Liver (tissue), 9 donors: ENCODE results near the gene PPP2R2C. TPM values are rescaled to one million over a fixed set of nuclear protein-coding genes. Genes with fewer than 3 reads are reported as not detected.

Source experiments
- DNase-seq: peaks from one replicate; pipeline ENCODE4 v3.0.0-alpha.2; 2017; ENCODE audit warnings: low spot score
- H3K27ac ChIP-seq, 2 donors: one replicate each; pipeline ENCODE4 v1.7.0; 2013; ENCODE audit warnings: inconsistent platforms in 2 of 2, low read length in 2 of 2, control low read depth in 1 of 2, low read depth in 1 of 2, mild to moderate bottlenecking in 1 of 2
- H3K27me3 ChIP-seq, 4 donors: one replicate each; pipeline versions ENCODE4 v1.6.1 to v1.7.0; 2013; ENCODE audit warnings: low read length in 3 of 4, inconsistent platforms in 1 of 4, mild to moderate bottlenecking in 1 of 4, moderate library complexity in 1 of 4; ENCODE audit not compliant: control insufficient read depth in 4 of 4, insufficient read depth in 4 of 4
- H3K36me3 ChIP-seq, 4 donors: one replicate each; pipeline versions ENCODE4 v1.6.1 to v1.7.0; 2013; ENCODE audit warnings: low read length in 3 of 4, mild to moderate bottlenecking in 3 of 4, low read depth in 1 of 4, moderate library complexity in 1 of 4; ENCODE audit not compliant: control insufficient read depth in 4 of 4, insufficient read depth in 3 of 4
- H3K4me1 ChIP-seq, 4 donors: one replicate each; pipeline versions ENCODE4 v1.6.1 to v1.7.0; 2013; ENCODE audit warnings: low read length in 3 of 4, mild to moderate bottlenecking in 3 of 4, moderate library complexity in 1 of 4; ENCODE audit not compliant: control insufficient read depth in 4 of 4, insufficient read depth in 4 of 4
- H3K4me3 ChIP-seq, 3 donors: one replicate each; pipeline versions ENCODE4 v1.6.1 to v1.7.0; 2013; ENCODE audit warnings: low read length in 3 of 3, control low read depth in 1 of 3, low read depth in 1 of 3, mild to moderate bottlenecking in 1 of 3
- H3K9ac ChIP-seq, 2 donors: one replicate each; pipeline ENCODE4 v1.7.0; 2013; ENCODE audit warnings: low read length in 2 of 2, mild to moderate bottlenecking in 2 of 2, moderate library complexity in 2 of 2, control low read depth in 1 of 2, low read depth in 1 of 2
- H3K9me3 ChIP-seq, 4 donors: one replicate each; pipeline versions ENCODE4 v1.6.1 to v1.7.0; 2013; ENCODE audit warnings: low read length in 3 of 4; ENCODE audit not compliant: control insufficient read depth in 4 of 4
- ATF3 ChIP-seq: IDR thresholded peaks from 2 replicates; pipeline ENCODE4 v1.6.1; 2016; ENCODE audit warnings: antibody characterized with exemption
- FOXA1 ChIP-seq: IDR thresholded peaks from 2 replicates; pipeline ENCODE4 v1.6.1; 2016; ENCODE audit warnings: antibody characterized with exemption
- FOXA2 ChIP-seq: IDR thresholded peaks from 2 replicates; pipeline ENCODE4 v1.6.1; 2016; ENCODE audit warnings: antibody characterized with exemption
- GABPA ChIP-seq, 2 donors: IDR thresholded peaks in 1 of 2; conservative IDR thresholded peaks in 1 of 2; 2 replicates each; pipeline ENCODE4 v1.6.1; 2016; ENCODE audit warnings: antibody characterized with exemption in 2 of 2, mild to moderate bottlenecking in 1 of 2, moderate library complexity in 1 of 2
- HNF4G ChIP-seq: IDR thresholded peaks from 2 replicates; pipeline ENCODE4 v1.6.1; 2016; ENCODE audit warnings: antibody characterized with exemption
- JUND ChIP-seq, 2 donors: IDR thresholded peaks; 2 replicates each; pipeline ENCODE4 v1.6.1; 2016; ENCODE audit warnings: antibody characterized with exemption in 2 of 2
- MAX ChIP-seq: IDR thresholded peaks from 2 replicates; pipeline ENCODE4 v1.6.1; 2016; ENCODE audit warnings: antibody characterized with exemption
- NR2F2 ChIP-seq: IDR thresholded peaks from 2 replicates; pipeline ENCODE4 v1.6.1; 2016; ENCODE audit warnings: antibody characterized with exemption
- RAD21 ChIP-seq, 2 donors: IDR thresholded peaks; 2 replicates each; pipeline ENCODE4 v1.6.1; 2016; ENCODE audit warnings: antibody characterized with exemption in 2 of 2, mild to moderate bottlenecking in 2 of 2
- REST ChIP-seq: IDR thresholded peaks from 2 replicates; pipeline ENCODE4 v1.6.1; 2016; ENCODE audit warnings: antibody characterized with exemption, mild to moderate bottlenecking
- SP1 ChIP-seq: IDR thresholded peaks from 2 replicates; pipeline ENCODE4 v1.6.1; 2018; ENCODE audit warnings: antibody characterized with exemption, mild to moderate bottlenecking
- TAF1 ChIP-seq: conservative IDR thresholded peaks from 2 replicates; pipeline ENCODE4 v1.6.1; 2016; ENCODE audit warnings: antibody characterized with exemption, mild to moderate bottlenecking
- YY1 ChIP-seq: IDR thresholded peaks from 2 replicates; pipeline ENCODE4 v1.6.1; 2016; ENCODE audit warnings: antibody characterized with exemption, mild to moderate bottlenecking
- WGBS: extraction: QIAGEN DNeasy Blood & Tissue Kit; methylation state at CpG from one replicate; pipeline ENCODE4 v1.1.7; 2013; 5-methylcytosine and 5-hydroxymethylcytosine counted together
- polyA plus RNA-seq, 2 donors: library from polyadenylated mRNA; stranded (reverse) in 1 of 2; unstranded in 1 of 2; fragments of 200-250 nt in 1 of 2; fragments of >200 nt in 1 of 2; fragmentation: Nextera tagmentation in 1 of 2; extraction: Ambion mirVana in 1 of 2; gene quantifications; one replicate each; pipeline versions ENCODE4 v1.2.1 to v1.2.3, GENCODE V29; 2013 to 2015
- total RNA-seq, 2 donors: library from RNA; depleted of rRNA; stranded (reverse); fragments of >200 nt; gene quantifications; one replicate each; pipeline ENCODE4 v1.2.3, GENCODE V29; 2014
- TF ChIP-seq, protein P1 (sequence below): fragments of 150-350 bp; IDR thresholded peaks from 2 replicates; pipeline ENCODE4 v1.5.1; 2017; ENCODE audit warnings: improper control_type of control experiment, low read depth, low read length; ENCODE audit not compliant: missing input control
- TF ChIP-seq, protein P2 (sequence below): IDR thresholded peaks from 2 replicates; pipeline ENCODE4 v1.6.1; 2016; ENCODE audit warnings: antibody characterized with exemption
- donor health status: healthy.
- donor health status: healthy.
- donor health status: healthy.
- donor health status: healthy.
- donor health status: healthy.

PPP2R2C gene
- total and polyA plus RNA-seq, 4 donors, result under 0.01 to 0.01 TPM; not detected in 2

- Histone ChIP-seq H3K36me3 (no peaks in the 10 kb centered on the region), H3K9ac (no peak overlapping the region), H3K4me1 (no peaks in the 10 kb centered on the region), H3K4me3 (no peak overlapping the region), H3K27me3 (no peaks in the 10 kb centered on the region), H3K9me3 (no peaks in the 10 kb centered on the region), H3K27ac (no peak overlapping the region)
- no peak for TF ChIP-seq HNF4G
- TF ChIP-seq NR2F2, result no peak
- TF ChIP-seq, protein P1, sequence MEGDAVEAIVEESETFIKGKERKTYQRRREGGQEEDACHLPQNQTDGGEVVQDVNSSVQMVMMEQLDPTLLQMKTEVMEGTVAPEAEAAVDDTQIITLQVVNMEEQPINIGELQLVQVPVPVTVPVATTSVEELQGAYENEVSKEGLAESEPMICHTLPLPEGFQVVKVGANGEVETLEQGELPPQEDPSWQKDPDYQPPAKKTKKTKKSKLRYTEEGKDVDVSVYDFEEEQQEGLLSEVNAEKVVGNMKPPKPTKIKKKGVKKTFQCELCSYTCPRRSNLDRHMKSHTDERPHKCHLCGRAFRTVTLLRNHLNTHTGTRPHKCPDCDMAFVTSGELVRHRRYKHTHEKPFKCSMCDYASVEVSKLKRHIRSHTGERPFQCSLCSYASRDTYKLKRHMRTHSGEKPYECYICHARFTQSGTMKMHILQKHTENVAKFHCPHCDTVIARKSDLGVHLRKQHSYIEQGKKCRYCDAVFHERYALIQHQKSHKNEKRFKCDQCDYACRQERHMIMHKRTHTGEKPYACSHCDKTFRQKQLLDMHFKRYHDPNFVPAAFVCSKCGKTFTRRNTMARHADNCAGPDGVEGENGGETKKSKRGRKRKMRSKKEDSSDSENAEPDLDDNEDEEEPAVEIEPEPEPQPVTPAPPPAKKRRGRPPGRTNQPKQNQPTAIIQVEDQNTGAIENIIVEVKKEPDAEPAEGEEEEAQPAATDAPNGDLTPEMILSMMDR, result no peak
- TF ChIP-seq RAD21 (IDR thresholded peaks at IDR 0.05), result no peak
- no peak for TF ChIP-seq TAF1
- TF ChIP-seq FOXA1, result no peak
- DNase-seq, result no peak
- WGBS, result 85% methylated on average over 11 of the region's 11 CpGs
Measured at GRCh38 chr4:6356076-6356560, 116.3 kb downstream of the PPP2R2C start.

- H3K9me3 ChIP-seq, result no peaks in the 10 kb centered on the region
- TF ChIP-seq NR2F2 (peak; percentile 60), TAF1 (no peak), ATF3 (no peak), GABPA (IDR thresholded peaks at IDR 0.05 in 1 of 2, conservative IDR thresholded peaks at IDR 0.05 in 1 of 2) (no peak)
- no peak overlapping the region for H3K4me3 ChIP-seq
- 50% methylated on average over 3 of the region's 3 CpGs for WGBS
- no peaks in the 10 kb centered on the region for H3K27me3 ChIP-seq
- no peak overlapping the region for H3K9ac ChIP-seq
- H3K36me3 ChIP-seq, result no peaks in the 10 kb centered on the region
- no peak overlapping the region for H3K27ac ChIP-seq
- DNase-seq, result no peak
- H3K4me1 ChIP-seq, result no peaks in the 10 kb centered on the region
Measured at GRCh38 chr4:6355052-6355451, 117.4 kb downstream of the PPP2R2C start.

DNA sequence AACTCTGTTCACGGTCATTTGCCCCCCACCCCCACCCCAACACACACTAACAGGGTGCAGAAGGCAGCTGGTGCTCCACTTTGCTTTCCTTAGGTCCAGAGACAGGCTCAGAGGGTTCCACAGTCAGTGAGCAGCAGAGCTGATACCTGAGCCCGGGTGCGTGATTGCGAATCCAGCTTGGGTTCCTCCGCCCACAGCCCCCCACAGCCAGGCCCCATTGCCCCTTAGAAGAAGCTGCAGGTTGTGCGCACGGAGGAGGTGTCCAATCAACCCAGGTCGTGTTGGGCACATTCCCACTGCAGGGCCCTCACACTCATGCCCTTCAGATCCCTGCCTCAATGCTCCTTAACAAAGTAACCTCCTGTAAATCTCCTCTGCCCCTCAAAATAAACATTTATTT is 117.8 kb downstream of the PPP2R2C start:
- Histone ChIP-seq H3K27me3 (no peaks in the 10 kb centered on the region), H3K4me3 (no peak overlapping the region), H3K36me3 (no peaks in the 10 kb centered on the region), H3K4me1 (no peaks in the 10 kb centered on the region), H3K9ac (no peak overlapping the region), H3K9me3 (no peaks in the 10 kb centered on the region), H3K27ac (no peak overlapping the region)
- 55% methylated on average over 8 of the region's 8 CpGs for WGBS
- no peak for DNase-seq
- TF ChIP-seq FOXA2 (no peak), SP1 (no peak), GABPA (IDR thresholded peaks at IDR 0.05 in 1 of 2, conservative IDR thresholded peaks at IDR 0.05 in 1 of 2) (no peak), YY1 (no peak), ATF3 (no peak), MAX (no peak), RAD21 (IDR thresholded peaks at IDR 0.05) (no peak), JUND (IDR thresholded peaks at IDR 0.05) (no peak), REST (no peak), HNF4G (no peak), FOXA1 (no peak)
- TF ChIP-seq, protein P2, sequence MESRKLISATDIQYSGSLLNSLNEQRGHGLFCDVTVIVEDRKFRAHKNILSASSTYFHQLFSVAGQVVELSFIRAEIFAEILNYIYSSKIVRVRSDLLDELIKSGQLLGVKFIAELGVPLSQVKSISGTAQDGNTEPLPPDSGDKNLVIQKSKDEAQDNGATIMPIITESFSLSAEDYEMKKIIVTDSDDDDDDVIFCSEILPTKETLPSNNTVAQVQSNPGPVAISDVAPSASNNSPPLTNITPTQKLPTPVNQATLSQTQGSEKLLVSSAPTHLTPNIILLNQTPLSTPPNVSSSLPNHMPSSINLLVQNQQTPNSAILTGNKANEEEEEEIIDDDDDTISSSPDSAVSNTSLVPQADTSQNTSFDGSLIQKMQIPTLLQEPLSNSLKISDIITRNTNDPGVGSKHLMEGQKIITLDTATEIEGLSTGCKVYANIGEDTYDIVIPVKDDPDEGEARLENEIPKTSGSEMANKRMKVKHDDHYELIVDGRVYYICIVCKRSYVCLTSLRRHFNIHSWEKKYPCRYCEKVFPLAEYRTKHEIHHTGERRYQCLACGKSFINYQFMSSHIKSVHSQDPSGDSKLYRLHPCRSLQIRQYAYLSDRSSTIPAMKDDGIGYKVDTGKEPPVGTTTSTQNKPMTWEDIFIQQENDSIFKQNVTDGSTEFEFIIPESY, result no peak
